Superior temporal gyrus (tissue), 1 donor: ENCODE results near the gene MYL10.
"Not testable (repeated sequence)": the region's sequence is repeated elsewhere in the genome, so short reads cannot be mapped to it uniquely, and the experiment has no call there.

Source experiments
- DNase-seq: peaks from one replicate; pipeline ENCODE4 v3.0.0-alpha.2; 2016; ENCODE audit errors: extremely low spot score

Gene MYL10

GRCh38 chr7:101651112-101651511, 22.0 kb upstream of the MYL10 start:
- no peak for DNase-seq

GRCh38 chr7:101650579-101651081, 21.5 kb upstream of the MYL10 start:
- no peak for DNase-seq

- DNase-seq, result not testable (repeated sequence)
Measured at GRCh38 chr7:101647876-101648275, 18.8 kb upstream of the MYL10 start.

- DNase-seq, result no peak
Measured at GRCh38 chr7:101645951-101646350, 16.9 kb upstream of the MYL10 start.

GRCh38 chr7:101644879-101645278, 15.8 kb upstream of the MYL10 start:
- DNase-seq, result no peak

GRCh38 chr7:101639127-101639526, 10.0 kb upstream of the MYL10 start:
- DNase-seq, result not testable (repeated sequence)

GRCh38 chr7:101636822-101637623, 7.9 kb upstream of the MYL10 start:
- DNase-seq, result no peak

GRCh38 chr7:101635484-101635883, 6.4 kb upstream of the MYL10 start:
- DNase-seq, result no peak

GRCh38 chr7:101634196-101634717, 5.2 kb upstream of the MYL10 start:
- no peak for DNase-seq

GRCh38 chr7:101633511-101633910, 4.4 kb upstream of the MYL10 start:
- DNase-seq, result no peak

- no peak for DNase-seq
Measured at GRCh38 chr7:101632641-101633040, 3.5 kb upstream of the MYL10 start.

- no peak for DNase-seq
Measured at GRCh38 chr7:101631224-101631714, 2.2 kb upstream of the MYL10 start.

GRCh38 chr7:101630591-101630990, 1.5 kb upstream of the MYL10 start:
- DNase-seq, result no peak

GRCh38 chr7:101628522-101628921, 574 bp downstream of the MYL10 start:
- DNase-seq, result no peak

- DNase-seq, result no peak
Measured at GRCh38 chr7:101626758-101627157, 2.3 kb downstream of the MYL10 start.

- DNase-seq, result no peak
Measured at GRCh38 chr7:101626069-101626671, 2.9 kb downstream of the MYL10 start.

GRCh38 chr7:101625031-101625791, 3.9 kb downstream of the MYL10 start:
- no peak for DNase-seq

GRCh38 chr7:101624246-101625001, 4.7 kb downstream of the MYL10 start:
- DNase-seq, result no peak

- no peak for DNase-seq
Measured at GRCh38 chr7:101622609-101623173, 6.4 kb downstream of the MYL10 start.

- DNase-seq, result no peak
Measured at GRCh38 chr7:101620991-101621390, 8.1 kb downstream of the MYL10 start.

- no peak for DNase-seq
Measured at GRCh38 chr7:101620395-101620794, 8.7 kb downstream of the MYL10 start.
